Spleen (tissue), 7 donors: ENCODE data around the gene PCAT7.
"Not testable (repeated sequence)": the region's sequence is repeated elsewhere in the genome, so short reads cannot be mapped to it uniquely, and the experiment has no call there.

ENCODE experiments used
- POLR2A ChIP-seq, 3 donors: fragments of 450-650 bp; IDR thresholded peaks; one replicate each; pipeline ENCODE4 v1.5.1; 2017; ENCODE audit warnings: antibody characterized with exemption in 3 of 3, mild to moderate bottlenecking in 1 of 3
- POLR2AphosphoS5 ChIP-seq, 3 donors: sonication (generic); formaldehyde crosslinking; IDR thresholded peaks; one replicate each; pipeline ENCODE4 v1.5.1; 2017; ENCODE audit warnings: antibody characterized with exemption in 3 of 3
- TF ChIP-seq, protein P1 (sequence below), 11 experiments: fragments of 200-600 bp in 7 of 11; fragments of 450-650 bp in 4 of 11; sonication (generic) in 4 of 11; IDR thresholded peaks in 8 of 11; conservative IDR thresholded peaks in 3 of 11; 1 replicate in 7 of 11; 2 replicates in 4 of 11; pipeline versions ENCODE4 v1.4.0 to v1.8.0; 2016 to 2021; ENCODE audit warnings: antibody characterized with exemption in 11 of 11, inconsistent platforms in 4 of 11, mild to moderate bottlenecking in 1 of 11
- donor health status: DM: no; HTN: no; CAD: no; lungs with moderate emphysema.
- donor health status: DM: no; HTN: no; CAD: no.
- donor health status: DM: no; HTN: no; CAD: no.

DNA sequence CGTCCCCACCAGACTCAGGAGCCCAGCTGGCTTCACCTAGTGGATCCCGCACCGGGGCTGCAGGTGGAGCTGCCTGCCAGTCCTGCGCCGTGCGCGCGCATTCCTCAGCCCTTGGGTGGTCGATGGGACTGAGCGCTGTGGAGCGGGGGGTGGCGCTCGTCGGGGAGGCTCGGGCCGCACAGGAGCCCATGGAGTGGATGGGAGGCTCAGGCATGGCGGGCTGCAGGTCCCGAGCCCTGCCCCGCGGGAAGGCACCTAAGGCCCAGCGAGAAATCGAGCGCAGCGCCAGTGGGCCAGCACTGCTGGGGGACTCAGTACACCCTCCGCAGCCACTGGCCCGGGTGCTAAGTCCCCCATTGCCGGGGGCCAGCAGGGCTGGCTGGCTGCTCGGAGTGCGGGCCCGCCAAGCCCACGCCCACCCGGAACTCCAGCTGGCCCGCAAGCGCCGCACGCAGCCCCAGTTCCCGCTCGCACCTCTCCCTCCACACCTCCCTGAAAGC, 36.2 kb downstream of the PCAT7 start:
- TF ChIP-seq POLR2A, POLR2AphosphoS5 (IDR thresholded peaks at IDR 0.05): not testable (repeated sequence)
- TF ChIP-seq, protein P1, sequence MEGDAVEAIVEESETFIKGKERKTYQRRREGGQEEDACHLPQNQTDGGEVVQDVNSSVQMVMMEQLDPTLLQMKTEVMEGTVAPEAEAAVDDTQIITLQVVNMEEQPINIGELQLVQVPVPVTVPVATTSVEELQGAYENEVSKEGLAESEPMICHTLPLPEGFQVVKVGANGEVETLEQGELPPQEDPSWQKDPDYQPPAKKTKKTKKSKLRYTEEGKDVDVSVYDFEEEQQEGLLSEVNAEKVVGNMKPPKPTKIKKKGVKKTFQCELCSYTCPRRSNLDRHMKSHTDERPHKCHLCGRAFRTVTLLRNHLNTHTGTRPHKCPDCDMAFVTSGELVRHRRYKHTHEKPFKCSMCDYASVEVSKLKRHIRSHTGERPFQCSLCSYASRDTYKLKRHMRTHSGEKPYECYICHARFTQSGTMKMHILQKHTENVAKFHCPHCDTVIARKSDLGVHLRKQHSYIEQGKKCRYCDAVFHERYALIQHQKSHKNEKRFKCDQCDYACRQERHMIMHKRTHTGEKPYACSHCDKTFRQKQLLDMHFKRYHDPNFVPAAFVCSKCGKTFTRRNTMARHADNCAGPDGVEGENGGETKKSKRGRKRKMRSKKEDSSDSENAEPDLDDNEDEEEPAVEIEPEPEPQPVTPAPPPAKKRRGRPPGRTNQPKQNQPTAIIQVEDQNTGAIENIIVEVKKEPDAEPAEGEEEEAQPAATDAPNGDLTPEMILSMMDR (IDR thresholded peaks at IDR 0.05 in 8 of 11, conservative IDR thresholded peaks at IDR 0.05 in 3 of 11) = not testable (repeated sequence)
